MG63 (cell line): ENCODE data around the gene SSBP3. TPM values are rescaled to one million over a fixed set of nuclear protein-coding genes. Genes with fewer than 3 reads are reported as not detected.

Experiments used
- DNase-seq: peaks from one replicate; pipeline ENCODE4 v3.0.0-alpha.2; 2020
- H3K27me3 ChIP-seq: fragments of 250-450 bp; sonication (Bioruptor Pico); 2 replicates; pipeline ENCODE4 v1.5.1; 2020; ENCODE audit warnings: mild to moderate bottlenecking, moderate library complexity
- H3K36me3 ChIP-seq: fragments of 250-450 bp; sonication (Bioruptor Pico); 2 replicates; pipeline ENCODE4 v1.5.1; 2020; ENCODE audit warnings: mild to moderate bottlenecking, moderate library complexity
- H3K4me3 ChIP-seq: fragments of 250-450 bp; sonication (Bioruptor Pico); 2 replicates; pipeline ENCODE4 v1.5.1; 2020; ENCODE audit warnings: mild to moderate bottlenecking, moderate library complexity
- H3K9me3 ChIP-seq: fragments of 250-450 bp; sonication (Bioruptor Pico); 2 replicates; pipeline ENCODE4 v1.5.1; 2020; ENCODE audit warnings: mild to moderate bottlenecking, moderate library complexity
- total RNA-seq: library from RNA; depleted of rRNA; stranded (reverse); fragments of >200 nt; shearing (Covaris generic); gene quantifications from 2 replicates; pipeline ENCODE4 v1.2.3, GENCODE V29; 2014; ENCODE audit warnings: low replicate concordance

The SSBP3 gene
- total RNA-seq, 1 experiment from 2014 or later = 15.9 TPM

DNA sequence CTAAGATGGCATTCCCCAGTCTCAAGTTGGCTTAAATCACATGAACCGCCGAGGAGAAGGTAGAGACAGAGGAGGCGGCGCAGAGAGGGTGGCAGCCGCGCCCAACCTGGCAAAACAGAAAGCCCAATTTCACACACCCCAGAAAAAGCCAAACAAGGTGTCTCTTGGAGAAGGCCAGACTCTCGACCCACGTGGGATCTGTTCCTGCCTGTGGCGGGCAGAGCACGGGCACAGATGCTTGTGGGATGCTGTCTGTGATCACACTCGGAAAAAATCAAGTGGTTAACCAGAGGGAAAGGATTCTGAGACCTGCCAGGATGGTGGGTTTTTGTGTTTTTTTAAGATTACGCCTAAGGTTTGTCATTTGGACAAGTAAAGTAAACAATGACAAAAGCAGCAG lies 125.5 kb downstream of the SSBP3 start:
- no peak for DNase-seq
- Histone ChIP-seq H3K27me3 (no peaks in the 10 kb centered on the region), H3K36me3 (no peaks in the 10 kb centered on the region), H3K4me3 (no peak overlapping the region), H3K9me3 (no peaks in the 10 kb centered on the region)

GRCh38 chr1:54279457-54279856 lies 126.7 kb downstream of the SSBP3 start:
- no peaks in the 10 kb centered on the region for H3K9me3 ChIP-seq
- no peak overlapping the region for H3K4me3 ChIP-seq
- H3K27me3 ChIP-seq = no peaks in the 10 kb centered on the region
- H3K36me3 ChIP-seq = no peaks in the 10 kb centered on the region
- DNase-seq = no peak

- Histone ChIP-seq H3K27me3 (no peaks in the 10 kb centered on the region), H3K36me3 (no peaks in the 10 kb centered on the region), H3K4me3 (no peak overlapping the region), H3K9me3 (no peaks in the 10 kb centered on the region)
- DNase-seq = no peak
These were observed 127.2 kb downstream of the SSBP3 start for GRCh38 chr1:54278941-54279422.

DNA sequence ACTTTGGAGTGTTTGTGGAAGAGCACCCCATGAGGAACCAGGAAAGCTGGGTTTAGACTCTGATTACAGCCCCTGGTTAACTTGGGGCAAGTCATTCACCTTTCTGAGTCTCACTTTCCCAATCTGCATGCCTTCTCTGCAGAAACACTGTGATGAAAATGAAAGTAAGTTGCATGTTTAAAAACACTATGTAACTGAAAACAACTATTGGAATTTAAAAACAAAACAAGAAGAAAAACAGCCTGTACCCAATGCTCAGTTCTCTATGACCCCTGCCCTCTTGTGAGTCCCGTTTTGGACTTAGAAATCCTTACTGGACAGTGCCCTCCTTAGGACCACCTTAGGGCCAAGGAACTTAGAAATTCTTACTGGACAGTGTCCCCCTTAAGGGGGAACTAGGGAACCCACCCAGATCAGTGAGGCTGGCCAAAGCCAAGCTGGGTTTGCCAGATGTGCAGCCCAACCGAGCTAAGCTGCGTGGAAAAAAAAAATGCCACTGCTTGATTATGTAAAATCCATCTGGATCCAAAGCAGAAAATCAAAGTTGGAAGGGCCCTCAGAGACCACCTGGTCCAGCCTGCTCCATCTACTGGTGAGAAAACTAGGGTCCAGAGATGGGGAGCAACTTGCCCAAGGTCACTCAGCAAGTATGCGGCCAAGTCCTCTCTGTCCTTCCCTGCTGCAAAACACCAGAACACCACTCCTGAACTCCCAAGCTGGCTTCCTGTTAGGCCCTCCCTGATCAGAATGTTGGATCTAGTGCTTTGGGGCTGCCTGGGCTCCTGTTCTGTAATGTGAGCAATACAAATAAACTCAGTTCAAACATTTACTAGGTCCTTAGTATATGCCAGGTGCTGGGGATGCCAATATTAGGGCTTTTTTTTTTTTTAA lies 128.5 kb downstream of the SSBP3 start:
- Histone ChIP-seq H3K9me3 (no peaks in the 10 kb centered on the region), H3K36me3 (no peaks in the 10 kb centered on the region), H3K27me3 (no peaks in the 10 kb centered on the region), H3K4me3 (no peak overlapping the region)
- no peak for DNase-seq

DNA sequence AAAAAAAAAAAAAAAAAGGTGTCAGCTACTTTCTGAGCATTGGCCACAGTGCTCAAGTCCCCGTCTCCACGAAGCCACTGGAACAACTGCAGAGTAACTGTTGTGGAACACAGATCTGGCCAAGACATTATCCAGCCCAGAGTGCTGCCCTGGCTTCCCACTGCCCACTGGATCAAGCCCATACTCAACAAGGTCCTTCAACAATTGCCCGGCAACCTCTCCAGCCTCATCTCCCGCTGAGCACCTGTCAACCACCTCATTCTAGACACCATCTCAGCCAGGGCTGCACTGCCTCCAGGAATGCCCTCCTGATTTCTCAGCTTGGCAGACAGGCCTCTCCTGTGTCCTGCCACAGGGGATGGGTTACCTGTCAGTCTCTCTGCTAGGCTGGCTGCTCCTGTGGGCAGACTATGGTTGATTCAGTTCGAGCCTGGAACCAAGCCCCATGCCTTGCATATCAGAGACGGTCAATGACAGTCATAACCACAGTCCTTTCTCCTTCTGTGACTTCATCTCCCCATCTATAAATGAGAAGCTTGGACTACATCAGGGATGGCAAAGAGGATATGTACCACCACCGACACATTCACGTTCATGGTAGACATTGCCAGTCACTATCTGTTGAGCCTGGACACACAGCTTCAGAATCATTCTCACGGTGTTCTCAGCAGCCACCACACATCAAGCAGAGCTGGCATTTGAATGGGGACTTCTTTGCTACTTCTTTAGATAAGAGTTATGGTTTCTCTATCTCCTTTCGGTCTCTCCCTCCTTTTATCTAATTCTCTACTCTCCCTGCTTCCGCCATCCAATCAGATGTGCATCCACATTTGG lies 129.4 kb downstream of the SSBP3 start:
- H3K4me3 ChIP-seq = no peak overlapping the region

DNA sequence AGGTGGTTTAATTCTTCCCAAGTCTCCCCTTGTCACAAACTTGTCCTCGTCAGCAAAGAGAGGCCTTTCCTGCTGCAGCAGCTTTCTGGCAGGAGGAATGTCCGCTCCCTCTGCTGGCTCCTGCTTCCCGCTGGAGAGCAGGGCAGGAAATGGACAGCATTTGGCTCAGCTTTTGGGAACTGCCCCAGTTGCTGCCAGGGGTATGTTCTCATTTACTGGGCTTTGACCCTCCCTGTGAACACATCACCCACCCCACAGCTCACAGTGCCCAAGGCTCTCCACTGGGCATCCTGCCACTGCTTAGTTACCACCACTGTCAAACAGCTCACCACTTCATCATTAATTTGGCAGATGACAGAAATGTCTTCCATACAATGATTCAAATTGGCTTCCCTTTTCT lies 130.8 kb downstream of the SSBP3 start:
- no peaks in the 10 kb centered on the region for H3K27me3 ChIP-seq
- no peaks in the 10 kb centered on the region for H3K9me3 ChIP-seq
- DNase-seq = peak; percentile 99
- H3K36me3 ChIP-seq = no peaks in the 10 kb centered on the region
- no peak overlapping the region for H3K4me3 ChIP-seq

More for the DNA sequence above, 129.4 kb downstream of the SSBP3 start:
- no peaks in the 10 kb centered on the region for H3K27me3 ChIP-seq
- no peak for DNase-seq
- H3K9me3 ChIP-seq = no peaks in the 10 kb centered on the region
- H3K36me3 ChIP-seq = no peaks in the 10 kb centered on the region

- DNase-seq = no peak
- no peak overlapping the region for H3K4me3 ChIP-seq
- H3K27me3 ChIP-seq = no peaks in the 10 kb centered on the region
- H3K9me3 ChIP-seq = no peaks in the 10 kb centered on the region
- H3K36me3 ChIP-seq = no peaks in the 10 kb centered on the region
These were observed 131.3 kb downstream of the SSBP3 start for GRCh38 chr1:54274881-54275280.

GRCh38 chr1:54274448-54274847 lies 131.7 kb downstream of the SSBP3 start:
- DNase-seq = no peak
- Histone ChIP-seq H3K9me3 (no peaks in the 10 kb centered on the region), H3K27me3 (no peaks in the 10 kb centered on the region), H3K4me3 (no peak overlapping the region), H3K36me3 (no peaks in the 10 kb centered on the region)

DNA sequence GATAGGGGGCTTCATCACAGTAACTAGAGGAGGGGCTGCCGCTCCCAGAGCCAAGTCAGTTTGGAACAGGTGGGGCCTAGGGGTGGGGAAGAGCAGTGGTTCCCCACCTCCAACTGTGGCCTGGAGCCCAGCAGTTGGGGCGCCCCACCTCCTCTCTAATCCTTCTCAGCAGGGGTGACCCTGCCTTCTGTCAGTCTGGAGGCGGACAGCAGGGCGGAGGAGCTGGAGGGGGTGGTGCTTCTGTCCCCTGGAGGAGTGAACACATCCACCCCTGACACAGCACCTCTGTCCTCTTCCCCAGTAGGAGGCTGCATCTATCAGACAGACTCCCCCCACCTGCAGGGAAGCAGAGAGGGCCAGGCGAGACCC lies 132.4 kb downstream of the SSBP3 start:
- Histone ChIP-seq H3K27me3 (no peaks in the 10 kb centered on the region), H3K9me3 (no peaks in the 10 kb centered on the region), H3K4me3 (no peak overlapping the region), H3K36me3 (no peaks in the 10 kb centered on the region)
- DNase-seq = peak; percentile 92

GRCh38 chr1:54273092-54273794 lies 133.0 kb downstream of the SSBP3 start:
- Histone ChIP-seq H3K36me3 (no peaks in the 10 kb centered on the region), H3K9me3 (no peaks in the 10 kb centered on the region), H3K4me3 (no peak overlapping the region), H3K27me3 (no peaks in the 10 kb centered on the region)
- peak; percentile 96 for DNase-seq

- no peaks in the 10 kb centered on the region for H3K36me3 ChIP-seq
- H3K9me3 ChIP-seq = no peaks in the 10 kb centered on the region
- H3K27me3 ChIP-seq = no peaks in the 10 kb centered on the region
- no peak overlapping the region for H3K4me3 ChIP-seq
- no peak for DNase-seq
These were observed 133.5 kb downstream of the SSBP3 start for GRCh38 chr1:54272772-54273091.

- Histone ChIP-seq H3K27me3 (no peaks in the 10 kb centered on the region), H3K4me3 (no peak overlapping the region), H3K36me3 (no peaks in the 10 kb centered on the region), H3K9me3 (no peaks in the 10 kb centered on the region)
- no peak for DNase-seq
These were observed 134.1 kb downstream of the SSBP3 start for GRCh38 chr1:54272134-54272533.

GRCh38 chr1:54271341-54271740 lies 134.9 kb downstream of the SSBP3 start:
- DNase-seq = no peak
- H3K36me3 ChIP-seq = no peaks in the 10 kb centered on the region

DNA sequence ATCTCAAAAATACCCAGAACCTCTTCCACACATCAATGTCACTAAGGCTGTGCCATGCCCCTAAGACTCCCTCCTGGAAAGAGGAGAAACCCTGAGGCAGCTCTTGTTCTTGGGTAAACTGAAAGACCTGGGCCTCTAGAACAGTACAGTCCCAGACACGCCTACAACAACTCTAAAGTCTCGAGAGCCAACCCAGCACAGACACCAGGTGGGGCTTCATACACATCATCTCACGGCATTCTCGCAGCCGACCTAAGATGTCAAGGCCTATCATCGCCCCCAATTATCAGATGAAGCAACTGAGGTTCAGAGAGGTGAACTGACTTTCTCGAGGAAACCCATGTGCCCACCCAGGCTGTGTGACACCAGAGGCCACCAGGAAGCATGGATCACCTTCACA lies 135.7 kb downstream of the SSBP3 start:
- no peak overlapping the region for H3K4me3 ChIP-seq
- no peaks in the 10 kb centered on the region for H3K36me3 ChIP-seq
- H3K9me3 ChIP-seq = no peaks in the 10 kb centered on the region
- H3K27me3 ChIP-seq = no peaks in the 10 kb centered on the region
- DNase-seq = no peak

More at GRCh38 chr1:54271341-54271740, 134.9 kb downstream of the SSBP3 start:
- no peaks in the 10 kb centered on the region for H3K27me3 ChIP-seq
- H3K4me3 ChIP-seq = no peak overlapping the region
- no peaks in the 10 kb centered on the region for H3K9me3 ChIP-seq

DNA sequence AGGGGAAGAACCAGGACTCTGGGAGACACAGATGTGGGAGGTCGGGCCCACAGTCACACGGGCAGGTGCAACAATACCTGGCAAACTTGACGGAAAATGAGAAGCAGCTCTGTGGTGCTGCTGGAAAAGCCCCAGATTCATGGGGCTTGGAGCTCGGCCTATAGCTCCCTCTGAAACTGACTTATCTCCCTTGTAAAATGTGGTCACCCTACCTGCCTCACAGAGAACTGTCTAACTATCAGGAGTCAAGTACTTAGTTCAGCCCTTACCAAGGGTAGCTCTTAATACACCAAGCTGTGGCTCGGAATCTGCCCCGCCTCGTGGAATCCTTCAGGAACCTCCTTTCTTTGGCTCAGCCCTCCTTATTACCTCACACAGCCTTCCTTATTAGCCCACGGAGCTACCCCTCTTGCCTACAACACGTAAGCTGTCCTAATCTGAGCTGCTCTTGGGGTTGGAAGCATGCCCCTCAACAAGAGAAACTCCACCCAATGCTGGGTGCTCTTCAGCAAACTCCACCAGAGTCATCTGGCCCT lies 137.4 kb downstream of the SSBP3 start:
- no peak for DNase-seq
- no peaks in the 10 kb centered on the region for H3K36me3 ChIP-seq
- no peaks in the 10 kb centered on the region for H3K9me3 ChIP-seq
- H3K27me3 ChIP-seq = no peaks in the 10 kb centered on the region
- no peak overlapping the region for H3K4me3 ChIP-seq

- no peaks in the 10 kb centered on the region for H3K36me3 ChIP-seq
- H3K27me3 ChIP-seq = no peaks in the 10 kb centered on the region
- H3K4me3 ChIP-seq = no peak overlapping the region
- H3K9me3 ChIP-seq = no peaks in the 10 kb centered on the region
- DNase-seq = no peak
These were observed 138.1 kb downstream of the SSBP3 start for GRCh38 chr1:54267815-54268761.
